ENCODE measurements around the gene DDX47.

Gene DDX47

GRCh38 chr12:12813120-12814101, at the start of gene DDX47:
DDX47 (plus strand) TSS chr12:12813346; CDS start chr12:12813368, 22 bp downstream.
- peak; percentile 93 for DNase-seq

GRCh38 chr12:12764824-12765223, 48.3 kb upstream of the DDX47 start:
- DNase-seq = no peak

GRCh38 chr12:12770262-12770661, 42.9 kb upstream of the DDX47 start:
- DNase-seq = no peak

- no peak for DNase-seq
These were observed 38.4 kb upstream of the DDX47 start for GRCh38 chr12:12774791-12775190.

GRCh38 chr12:12776261-12776660, 36.9 kb upstream of the DDX47 start:
- peak; percentile 76 for DNase-seq

GRCh38 chr12:12777092-12777491, 36.1 kb upstream of the DDX47 start:
- no peak for DNase-seq

- no peak for DNase-seq
These were observed 34.1 kb upstream of the DDX47 start for GRCh38 chr12:12779007-12779406.

- peak; percentile 86 for DNase-seq
These were observed 33.6 kb upstream of the DDX47 start for GRCh38 chr12:12779529-12779928.

GRCh38 chr12:12784116-12784515, 29.0 kb upstream of the DDX47 start:
- no peak for DNase-seq

GRCh38 chr12:12784911-12785814, 28.0 kb upstream of the DDX47 start, which contains the start of gene APOLD1:
APOLD1 (plus strand) TSS chr12:12785659; CDS start chr12:12785692, 33 bp downstream.
- DNase-seq = no peak

GRCh38 chr12:12786351-12786705, 26.8 kb upstream of the DDX47 start:
- no peak for DNase-seq

- DNase-seq = peak; percentile 82
These were observed 26.2 kb upstream of the DDX47 start for GRCh38 chr12:12786706-12787601.

GRCh38 chr12:12788131-12788530, 25.0 kb upstream of the DDX47 start:
- no peak for DNase-seq

GRCh38 chr12:12788675-12789368, 24.3 kb upstream of the DDX47 start:
- no peak for DNase-seq

GRCh38 chr12:12790956-12791355, 22.2 kb upstream of the DDX47 start:
- no peak for DNase-seq

GRCh38 chr12:12791756-12792369, 21.3 kb upstream of the DDX47 start:
- no peak for DNase-seq

- no peak for DNase-seq
These were observed 20.7 kb upstream of the DDX47 start for GRCh38 chr12:12792421-12792820.

- DNase-seq = no peak
These were observed 18.5 kb upstream of the DDX47 start for GRCh38 chr12:12794686-12795085.

- no peak for DNase-seq
These were observed 17.0 kb upstream of the DDX47 start for GRCh38 chr12:12796171-12796570.

- no peak for DNase-seq
These were observed 16.0 kb upstream of the DDX47 start for GRCh38 chr12:12796928-12797793.
